ENCODE results near the gene ZNF180. TPM values are rescaled to one million over a fixed set of nuclear protein-coding genes. Genes with fewer than 3 reads are reported as not detected.
"Not testable (repeated sequence)": the region's sequence is repeated elsewhere in the genome, so short reads cannot be mapped to it uniquely, and the experiment has no call there.

The ZNF180 gene
- total RNA-seq, 1 donor from 2014 or later: 3.9 TPM

DNA sequence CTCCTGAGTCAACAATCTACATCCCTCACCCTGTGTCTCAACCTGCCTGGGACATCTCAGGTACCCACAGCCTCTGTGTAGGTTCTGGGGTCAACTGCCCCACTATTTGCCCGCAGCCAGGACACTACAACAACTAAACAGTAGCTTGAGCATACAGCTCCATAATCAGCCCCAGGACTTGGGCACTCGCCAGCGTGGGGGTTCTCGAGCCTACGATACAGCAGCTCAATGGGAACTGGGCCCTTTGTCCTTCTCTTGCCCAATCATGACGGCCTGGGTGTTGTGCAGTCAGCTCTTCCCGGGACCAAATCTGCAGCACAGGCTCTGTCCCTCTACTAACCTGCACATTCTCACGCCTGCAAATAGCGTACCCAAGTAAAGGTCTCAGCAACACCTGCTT lies 1.3 kb downstream of the ZNF180 start:
- no peak for DNase-seq (ENCODE audit: low spot score)

DNA sequence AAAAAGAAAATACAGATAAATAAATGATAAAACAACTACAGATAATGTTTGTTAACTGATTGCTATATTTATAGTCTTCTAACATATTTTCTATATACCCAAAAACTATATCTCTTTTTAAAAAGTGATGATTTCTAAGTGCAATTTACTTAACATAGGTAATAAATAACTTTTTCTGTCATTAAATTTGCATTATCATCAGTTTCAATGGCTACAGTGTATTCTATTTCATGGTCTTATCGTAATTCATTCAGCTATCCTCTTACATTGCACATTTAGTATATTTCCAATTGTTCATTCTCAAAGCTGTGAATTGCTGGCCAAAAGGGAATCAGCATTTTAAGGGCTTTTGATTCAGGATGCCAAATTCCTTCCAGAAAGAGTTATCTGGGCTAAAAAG lies 3.6 kb downstream of the ZNF180 start:
- no peak for DNase-seq (ENCODE audit: low spot score)

DNA sequence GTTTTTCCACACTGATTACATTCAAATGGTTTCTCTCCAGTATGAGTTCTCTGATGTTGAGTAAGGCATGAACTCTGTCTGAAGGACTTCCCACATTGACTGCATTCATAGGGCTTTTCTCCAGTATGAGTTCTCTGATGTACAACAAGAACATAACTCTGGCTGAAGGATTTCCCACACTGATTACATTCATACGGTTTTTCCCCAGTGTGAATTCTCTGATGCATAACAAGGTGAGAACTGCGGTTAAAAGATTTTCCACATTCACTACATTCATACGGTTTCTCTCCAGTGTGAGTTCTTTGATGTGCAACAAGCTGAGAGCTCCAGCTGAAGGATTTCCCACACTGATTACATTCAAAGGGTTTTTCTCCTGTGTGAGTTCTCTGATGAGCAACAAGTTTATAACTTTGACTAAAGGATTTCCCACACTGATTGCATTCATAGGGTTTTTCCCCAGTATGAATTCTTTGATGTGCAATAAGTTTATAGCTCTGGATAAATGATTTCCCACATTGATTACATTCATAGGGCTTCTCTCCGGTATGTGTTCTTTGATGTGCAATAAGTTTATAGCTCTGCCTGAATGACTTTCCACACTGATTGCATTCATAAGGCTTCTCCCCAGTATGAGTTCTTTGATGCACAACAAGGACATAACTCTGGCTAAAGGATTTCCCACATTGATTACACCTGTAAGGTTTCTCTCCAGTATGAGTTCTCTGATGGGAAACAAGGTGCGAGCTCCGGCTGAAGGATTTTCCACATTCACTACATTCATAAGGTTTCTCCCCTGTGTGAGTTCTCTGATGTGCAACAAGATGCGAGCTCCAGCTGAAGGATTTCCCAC lies 23.5 kb downstream of the ZNF180 start:
- no peak for DNase-seq (ENCODE audit: low spot score)

DNA sequence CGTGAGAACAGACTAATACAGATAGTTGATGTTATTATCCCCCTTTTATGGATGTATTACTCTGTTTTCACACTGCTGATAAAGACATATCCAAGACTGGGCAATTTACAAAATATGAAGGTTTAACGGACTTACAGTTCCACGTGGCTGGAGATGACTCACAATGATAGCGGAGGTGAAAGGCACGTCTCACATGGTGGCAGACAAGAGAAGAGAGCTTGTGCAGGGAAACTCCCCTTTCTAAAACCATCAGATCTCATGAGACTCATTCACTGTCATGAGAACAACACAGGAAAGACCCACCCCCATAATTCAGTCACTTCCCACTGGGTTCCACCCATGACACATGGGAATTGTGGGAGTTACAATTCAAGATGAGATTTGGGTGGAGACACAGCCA lies 31.6 kb downstream of the ZNF180 start:
- DNase-seq (ENCODE audit: low spot score): not testable (repeated sequence)

DNA sequence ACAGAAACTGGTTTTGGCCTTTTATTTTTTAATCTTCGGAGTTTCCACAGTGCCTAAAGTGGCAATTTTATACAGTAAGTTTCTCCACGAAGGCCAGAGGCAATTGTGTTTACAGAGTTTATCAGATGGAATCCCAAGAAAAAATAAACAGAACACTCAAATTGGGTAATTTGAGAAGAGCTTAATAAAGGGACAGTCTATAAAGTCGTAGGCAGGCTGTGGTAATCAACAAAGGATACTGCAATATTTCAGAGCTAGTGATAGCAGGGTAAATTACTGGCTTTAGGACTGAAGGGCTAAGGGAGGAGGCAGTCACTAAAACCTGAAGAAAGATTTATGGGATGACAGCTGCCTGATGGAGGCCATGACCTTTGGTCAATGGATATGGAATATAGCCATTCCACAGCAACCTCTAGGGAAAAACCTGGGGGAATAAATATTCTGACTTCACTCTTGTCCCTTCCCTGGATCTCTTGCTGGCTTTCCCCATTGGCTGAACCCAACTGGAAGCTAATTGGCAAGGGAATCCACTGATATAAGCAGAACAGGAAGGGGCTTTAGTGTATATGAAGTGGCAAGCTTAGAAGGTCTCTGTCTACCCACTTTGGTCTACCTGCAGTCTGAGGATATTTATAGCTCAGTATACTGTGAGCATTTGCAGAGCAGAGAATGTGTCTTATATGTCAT lies 37.6 kb downstream of the ZNF180 start:
- not testable (repeated sequence) for DNase-seq (ENCODE audit: low spot score)

- not testable (repeated sequence) for DNase-seq (ENCODE audit: low spot score)
Measured at GRCh38 chr19:44456016-44456415, 44.3 kb downstream of the ZNF180 start.

GRCh38 chr19:44455100-44455499 lies 45.2 kb downstream of the ZNF180 start:
- no peak for DNase-seq (ENCODE audit: low spot score)

- no peak for DNase-seq (ENCODE audit: low spot score)
Measured at GRCh38 chr19:44452367-44452766, 48.0 kb downstream of the ZNF180 start.

DNA sequence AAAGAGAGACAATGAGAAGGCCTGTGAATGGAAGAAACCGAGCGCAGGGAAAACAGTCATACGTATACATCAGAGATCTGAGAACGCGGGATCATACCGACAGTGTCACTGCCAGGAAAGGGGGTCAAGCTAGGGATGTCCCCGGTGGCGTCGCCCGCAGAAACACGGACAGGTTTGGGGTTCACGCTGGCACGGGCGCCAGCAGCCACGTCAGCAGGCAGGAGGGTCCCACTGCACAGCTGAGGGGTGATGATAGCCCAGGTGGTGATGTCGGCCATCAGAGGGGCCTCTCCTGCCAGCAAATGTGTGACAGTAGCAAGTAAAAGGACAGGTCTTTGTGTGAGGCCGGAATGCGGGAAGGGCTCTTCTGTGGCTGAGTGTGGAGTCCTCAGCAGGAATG lies 48.6 kb downstream of the ZNF180 start:
- DNase-seq (ENCODE audit: low spot score): no peak

DNA sequence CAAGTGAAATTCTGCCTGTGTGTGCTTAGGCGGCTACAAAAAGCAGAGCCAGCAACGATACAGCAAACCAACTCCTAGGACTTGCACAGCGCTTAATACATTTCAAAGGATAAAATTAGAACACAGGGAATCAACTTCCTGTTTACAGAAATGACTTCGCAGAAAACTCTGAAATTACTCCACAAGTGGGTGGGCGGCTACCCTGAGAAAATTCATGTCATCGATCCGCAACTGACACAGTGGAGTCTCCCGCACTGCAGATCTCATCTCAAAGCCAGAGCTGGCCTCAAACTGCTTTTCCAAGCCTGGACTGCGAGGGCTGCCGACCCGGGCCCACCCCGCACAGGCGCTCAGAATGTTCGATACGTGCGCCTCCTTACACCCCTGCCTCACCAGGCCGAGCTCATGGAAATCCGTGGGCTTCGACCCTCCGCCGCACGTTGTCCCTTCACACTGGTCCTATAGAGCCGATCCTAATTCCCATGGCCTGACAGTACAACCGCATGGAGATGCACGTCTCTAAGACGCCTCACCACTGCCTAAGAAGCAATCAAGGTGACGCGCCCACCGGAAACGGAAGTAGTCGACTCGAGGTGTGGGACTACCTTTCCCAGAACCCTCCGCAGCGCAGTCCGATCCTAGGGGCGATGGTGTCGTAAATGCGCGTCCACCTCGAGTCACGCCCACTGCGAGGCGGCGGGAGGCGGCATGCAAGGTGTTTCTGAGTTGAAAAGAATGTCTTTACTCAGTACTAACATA lies 52.2 kb downstream of the ZNF180 start, which contains the start of gene ZNF229:
TSS of gene ZNF229 (minus strand) at position 557 of the 759 bp plus-strand sequence. CDS start 5,625 bp downstream, outside the sequence.
- DNase-seq (ENCODE audit: low spot score): no peak

DNA sequence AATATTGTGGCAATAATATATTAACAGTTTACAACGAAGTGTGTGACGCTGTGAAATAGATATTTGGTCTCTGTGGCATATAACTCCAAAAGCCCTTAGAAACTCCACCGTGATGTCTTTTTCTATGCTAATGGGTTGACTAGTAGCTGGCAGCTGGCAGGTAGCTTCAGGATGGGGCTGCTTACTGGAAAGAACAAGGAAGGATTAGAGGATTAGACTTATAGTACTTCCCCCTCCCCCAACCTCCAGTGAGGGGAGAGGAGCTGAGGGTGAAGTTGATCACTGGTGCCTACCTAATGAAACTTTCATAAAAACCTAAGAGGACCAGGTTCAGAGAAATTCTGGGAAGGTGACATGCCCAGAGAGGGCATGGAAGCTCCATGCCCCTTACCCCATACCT lies 61.9 kb downstream of the ZNF180 start:
- no peak for DNase-seq (ENCODE audit: low spot score)

DNA sequence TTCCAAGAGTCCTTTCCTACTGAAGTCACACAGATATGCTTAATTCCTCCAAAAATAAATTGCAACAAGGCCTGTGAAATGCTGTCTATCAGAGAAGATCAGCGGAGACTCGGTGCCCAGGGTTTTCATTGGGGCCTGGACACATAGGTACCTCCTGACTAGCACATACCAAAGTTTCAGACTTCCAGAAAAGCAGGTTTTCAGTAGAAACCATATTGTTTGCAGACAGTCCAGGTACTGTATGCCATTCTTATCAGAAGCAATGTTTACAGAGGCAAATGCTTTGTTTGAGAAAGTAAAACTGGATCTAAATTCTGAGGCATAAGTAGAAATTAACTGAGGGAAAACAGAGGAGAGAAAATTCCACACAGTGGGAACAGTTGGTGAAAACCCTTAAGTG lies 64.9 kb downstream of the ZNF180 start:
- no peak for DNase-seq (ENCODE audit: low spot score)

GRCh38 chr19:44430956-44431355 lies 69.4 kb downstream of the ZNF180 start:
- no peak for DNase-seq (ENCODE audit: low spot score)

Other genes with a start within 250 kb of the ZNF180 start
- 0.13 TPM for gene ZNF233, start 240.6 kb downstream of the ZNF180 start, total RNA-seq
- 3.2 TPM for gene ZNF235, start 195.5 kb downstream of the ZNF180 start, total RNA-seq
- gene ZNF112, start 143.8 kb downstream of the ZNF180 start, total RNA-seq: 2.5 TPM
- 0.93 TPM for gene ZNF285, start 98.9 kb downstream of the ZNF180 start, total RNA-seq
- 4.4 TPM for gene ZNF229, start 52.0 kb downstream of the ZNF180 start, total RNA-seq
- gene CEACAM20, start 29.2 kb upstream of the ZNF180 start, total RNA-seq: not detected
- not detected for gene IGSF23, start 113.0 kb upstream of the ZNF180 start, total RNA-seq
- 30.3 TPM for gene PVR, start 143.4 kb upstream of the ZNF180 start, total RNA-seq
- gene CEACAM19, start 171.0 kb upstream of the ZNF180 start, total RNA-seq: 3.7 TPM
- not detected for gene CEACAM16, start 198.6 kb upstream of the ZNF180 start, total RNA-seq
- gene BCL3, start 248.2 kb upstream of the ZNF180 start, total RNA-seq: 73.8 TPM

Data from mesenteric fat pad (tissue), 1 donor.